ENCODE results near the gene RAD51B.

DNA sequence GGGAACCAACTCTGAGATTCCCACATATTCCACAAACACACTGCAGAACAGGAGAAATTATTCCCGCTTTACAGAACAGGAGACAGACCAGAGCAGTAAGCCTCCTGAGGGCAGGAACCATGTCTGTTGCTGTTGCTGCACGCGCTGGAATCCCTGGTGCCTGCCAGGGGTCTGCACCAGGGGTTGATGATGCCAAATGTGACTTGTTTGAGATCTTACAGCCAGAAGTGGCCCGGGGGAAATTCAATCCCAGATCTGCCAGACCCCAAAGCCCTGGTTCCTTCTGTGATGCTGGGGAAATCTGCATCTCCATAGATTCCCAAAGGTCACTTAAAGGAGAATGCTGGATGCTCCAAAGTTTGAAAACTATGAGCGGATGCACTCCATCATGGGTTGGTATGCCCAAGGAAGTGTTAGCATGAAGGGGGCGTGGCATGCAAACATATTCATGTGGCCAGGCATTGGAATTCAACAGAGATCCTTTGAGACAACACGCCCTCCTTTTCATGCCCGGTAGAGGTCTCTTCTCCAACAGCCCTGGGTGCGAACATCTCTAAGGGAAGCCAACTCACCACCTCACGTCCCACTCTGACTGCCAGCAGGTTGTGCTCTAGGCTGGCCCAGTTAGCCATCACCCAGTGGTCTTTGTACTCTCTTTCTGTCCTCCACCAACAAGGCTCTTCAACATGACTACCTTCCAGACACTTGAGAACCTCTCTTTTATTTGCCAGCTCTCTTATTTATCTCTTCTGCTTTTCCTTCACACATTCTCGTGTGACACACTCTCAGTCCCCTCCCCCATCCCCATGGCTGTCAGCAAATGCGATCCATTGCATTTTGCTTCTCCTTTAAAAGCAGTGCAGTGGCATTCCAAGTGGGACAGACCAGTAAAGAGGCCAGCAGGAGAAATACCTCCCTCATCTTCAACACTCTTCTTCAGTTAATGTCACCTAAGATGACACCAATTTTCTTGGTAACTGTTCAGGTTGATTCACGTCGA, 841.9 kb downstream of the RAD51B start:
- TF ChIP-seq EZH2 (IDR thresholded peaks at IDR 0.05; ENCODE audit: low read depth) = no peak
- TF ChIP-seq, protein P1, sequence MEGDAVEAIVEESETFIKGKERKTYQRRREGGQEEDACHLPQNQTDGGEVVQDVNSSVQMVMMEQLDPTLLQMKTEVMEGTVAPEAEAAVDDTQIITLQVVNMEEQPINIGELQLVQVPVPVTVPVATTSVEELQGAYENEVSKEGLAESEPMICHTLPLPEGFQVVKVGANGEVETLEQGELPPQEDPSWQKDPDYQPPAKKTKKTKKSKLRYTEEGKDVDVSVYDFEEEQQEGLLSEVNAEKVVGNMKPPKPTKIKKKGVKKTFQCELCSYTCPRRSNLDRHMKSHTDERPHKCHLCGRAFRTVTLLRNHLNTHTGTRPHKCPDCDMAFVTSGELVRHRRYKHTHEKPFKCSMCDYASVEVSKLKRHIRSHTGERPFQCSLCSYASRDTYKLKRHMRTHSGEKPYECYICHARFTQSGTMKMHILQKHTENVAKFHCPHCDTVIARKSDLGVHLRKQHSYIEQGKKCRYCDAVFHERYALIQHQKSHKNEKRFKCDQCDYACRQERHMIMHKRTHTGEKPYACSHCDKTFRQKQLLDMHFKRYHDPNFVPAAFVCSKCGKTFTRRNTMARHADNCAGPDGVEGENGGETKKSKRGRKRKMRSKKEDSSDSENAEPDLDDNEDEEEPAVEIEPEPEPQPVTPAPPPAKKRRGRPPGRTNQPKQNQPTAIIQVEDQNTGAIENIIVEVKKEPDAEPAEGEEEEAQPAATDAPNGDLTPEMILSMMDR (conservative IDR thresholded peaks at IDR 0.05) = no peak
